Caki2 (cell line): ENCODE results near the gene PASK. TPM values are rescaled to one million over a fixed set of nuclear protein-coding genes. Genes with fewer than 3 reads are reported as not detected.

Experiments
- DNase-seq: peaks from one replicate; pipeline ENCODE4 v3.0.0-alpha.2; 2015; ENCODE audit warnings: low read depth
- in situ Hi-C: cut with HindIII; loops from 2 replicates; pipeline ENCODE4 v1.10.0; 2016; ENCODE audit warnings: low sequenced_read_pairs, low pct_unique_long_range_greater_than_20kb, mixed read lengths
- total RNA-seq: library from RNA; depleted of rRNA; stranded (reverse); fragments of >200 nt; shearing (Covaris generic); gene quantifications from 2 replicates; pipeline ENCODE4 v1.2.3, GENCODE V29; 2014; ENCODE audit warnings: low replicate concordance

Gene PASK
- total RNA-seq, 1 experiment from 2014 or later: 6.9 TPM

GRCh38 chr2:241183221-241183620, 33.9 kb upstream of the PASK start:
- in situ Hi-C loops: no loop called here
- no peak for DNase-seq

GRCh38 chr2:241182531-241183133, 33.4 kb upstream of the PASK start:
- in situ Hi-C loops: no loop called here
- no peak for DNase-seq

- DNase-seq: no peak
- in situ Hi-C loops: no loop called here
Observed at GRCh38 chr2:241182126-241182525, 32.9 kb upstream of the PASK start.

- in situ Hi-C loops: no loop called here
- DNase-seq: no peak
Observed at GRCh38 chr2:241180495-241180894, 31.2 kb upstream of the PASK start.

GRCh38 chr2:241179899-241180298, 30.6 kb upstream of the PASK start:
- DNase-seq: no peak
- in situ Hi-C loops: no loop called here

GRCh38 chr2:241178961-241179360, 29.7 kb upstream of the PASK start:
- no peak for DNase-seq
- in situ Hi-C loops: no loop called here

- in situ Hi-C loops: no loop called here
Observed at GRCh38 chr2:241177526-241178334, 28.5 kb upstream of the PASK start.

GRCh38 chr2:241173557-241173956, 24.3 kb upstream of the PASK start:
- DNase-seq: no peak
- in situ Hi-C loops: no loop called here

More at GRCh38 chr2:241177526-241178334, 28.5 kb upstream of the PASK start:
- DNase-seq: no peak

- no peak for DNase-seq
- in situ Hi-C loops: no loop called here
Observed at GRCh38 chr2:241168366-241168765, 19.1 kb upstream of the PASK start.

GRCh38 chr2:241163601-241164118, 14.4 kb upstream of the PASK start:
- in situ Hi-C loops: no loop called here
- no peak for DNase-seq

GRCh38 chr2:241161646-241162281, 12.5 kb upstream of the PASK start:
- in situ Hi-C loops: no loop called here
- no peak for DNase-seq

GRCh38 chr2:241160318-241160717, 11.0 kb upstream of the PASK start:
- in situ Hi-C loops: no loop called here

GRCh38 chr2:241159116-241159515, 9.8 kb upstream of the PASK start:
- in situ Hi-C loops: no loop called here
- DNase-seq: no peak

More at GRCh38 chr2:241160318-241160717, 11.0 kb upstream of the PASK start:
- DNase-seq: no peak

- in situ Hi-C loops: no loop called here
- DNase-seq: no peak
Observed at GRCh38 chr2:241158546-241158900, 9.3 kb upstream of the PASK start.

GRCh38 chr2:241157841-241158545, 8.7 kb upstream of the PASK start:
- in situ Hi-C loops: no loop called here
- peak; percentile 22 for DNase-seq

- in situ Hi-C loops: no loop called here
- no peak for DNase-seq
Observed at GRCh38 chr2:241156971-241157441, 7.7 kb upstream of the PASK start.

- no peak for DNase-seq
- in situ Hi-C loops: no loop called here
Observed at GRCh38 chr2:241155936-241156335, 6.7 kb upstream of the PASK start.

- in situ Hi-C loops: no loop called here
- DNase-seq: no peak
Observed at GRCh38 chr2:241154915-241155314, 5.6 kb upstream of the PASK start.

GRCh38 chr2:241153616-241154015, 4.3 kb upstream of the PASK start:
- no peak for DNase-seq
- in situ Hi-C loops: no loop called here
